ENCODE results near the gene CMSS1.

GRCh38 chr3:100005665-100006393, 188.2 kb downstream of the CMSS1 start:
- TF ChIP-seq CTCF (IDR thresholded peaks at IDR 0.05) (no peak), POLR2A (IDR thresholded peaks at IDR 0.05) (no peak)

Measured in heart left ventricle (tissue), 13 donors.